Upper lobe of right lung (tissue), 1 donor: ENCODE data around the gene HAPLN2. TPM values are rescaled to one million over a fixed set of nuclear protein-coding genes. Genes with fewer than 3 reads are reported as not detected.
"Not testable (repeated sequence)": the region's sequence is repeated elsewhere in the genome, so short reads cannot be mapped to it uniquely, and the experiment has no call there.

Experiments
- ATAC-seq: fragments of 200-7000 bp; cut with Tn5 transposase; one replicate; pipeline ENCODE4 v1.9.1; 2020; ENCODE audit warnings: mild to moderate bottlenecking, moderate library complexity
- DNase-seq: peaks from one replicate; pipeline ENCODE4 v3.0.0-alpha.2; 2020
- H3K27ac ChIP-seq: fragments of 200-600 bp; one replicate; pipeline ENCODE4 v1.8.0; 2022
- H3K27me3 ChIP-seq: fragments of 200-600 bp; one replicate; pipeline ENCODE4 v1.8.0; 2022; ENCODE audit warnings: mild to moderate bottlenecking
- H3K36me3 ChIP-seq: fragments of 200-600 bp; one replicate; pipeline ENCODE4 v1.8.0; 2022
- H3K4me1 ChIP-seq: fragments of 200-600 bp; one replicate; pipeline ENCODE4 v1.8.0; 2022
- H3K4me3 ChIP-seq: fragments of 200-600 bp; one replicate; pipeline ENCODE4 v1.8.0; 2022; ENCODE audit warnings: mild to moderate bottlenecking
- H3K9me3 ChIP-seq: fragments of 200-600 bp; one replicate; pipeline ENCODE4 v1.8.0; 2022
- CTCF ChIP-seq: fragments of 200-600 bp; IDR thresholded peaks from one replicate; pipeline ENCODE4 v1.8.0; 2022; ENCODE audit warnings: antibody characterized with exemption
- intact Hi-C: fragments of 100-400 bp; cut with DNase I; formaldehyde crosslinking; loops from one replicate; pipeline ENCODE4 v1.11.0; 2022
- total RNA-seq: library from RNA; stranded (reverse); fragmentation: NEBNext Ultra II Directional; extraction: Animal tissue kit (Norgen Biotek cat#: 25700); gene quantifications from one replicate; pipeline ENCODE4 v1.2.1, GENCODE V29; 2021
- donor health status: DM: no; HTN: yes; CAD: no; lungs with severe emphysema.

HAPLN2 gene
- total RNA-seq, 1 donor from 2014 or later: 0.78 TPM

DNA sequence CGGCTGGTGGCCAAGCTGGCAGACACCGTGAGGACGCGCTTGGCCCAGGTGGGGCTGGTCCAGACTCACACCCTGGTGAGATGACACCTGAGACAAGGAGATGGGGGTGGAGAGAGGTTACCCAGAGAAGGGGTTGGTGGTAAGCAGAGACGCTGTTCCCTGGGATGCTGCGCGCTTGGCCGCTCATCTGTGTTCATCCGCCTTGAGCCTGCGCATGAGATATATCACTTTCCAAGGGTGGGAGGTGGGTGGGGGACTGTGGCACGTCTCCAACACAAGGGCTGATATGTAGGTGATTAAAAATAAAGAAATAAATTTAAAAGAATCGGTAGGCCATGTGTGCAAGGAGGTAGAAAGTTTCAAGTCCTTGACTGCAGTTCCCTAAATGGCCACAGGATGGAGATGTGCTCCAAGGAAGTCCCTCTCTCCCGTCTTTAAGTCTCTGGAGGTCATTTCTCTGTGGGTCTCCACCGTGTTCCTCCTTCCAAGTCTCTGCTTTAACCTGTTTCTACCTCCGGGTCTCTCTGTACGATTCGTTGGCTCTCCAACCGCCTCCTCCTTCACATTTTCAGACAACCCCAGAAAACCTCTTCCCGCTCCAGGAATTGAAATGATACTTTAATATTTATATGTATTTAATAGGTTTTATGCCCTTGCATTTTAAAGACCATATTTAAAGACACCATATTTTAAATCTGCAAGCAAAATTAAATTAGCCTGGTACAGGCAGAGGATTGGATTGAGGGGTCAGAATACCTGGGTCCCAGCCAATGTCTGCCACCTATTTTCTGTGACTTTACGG lies 35.2 kb upstream of the HAPLN2 start:
- peak; percentile 97 for TF ChIP-seq CTCF
- Histone ChIP-seq H3K4me3 (no peak overlapping the region), H3K36me3 (no peaks in the 10 kb centered on the region), H3K4me1 (no peaks in the 10 kb centered on the region), H3K27ac (no peak overlapping the region), H3K9me3 (no peaks in the 10 kb centered on the region), H3K27me3 (no peaks in the 10 kb centered on the region)
- peak; percentile 82 for ATAC-seq
- DNase-seq: no peak
- intact Hi-C loops: no loop called here

DNA sequence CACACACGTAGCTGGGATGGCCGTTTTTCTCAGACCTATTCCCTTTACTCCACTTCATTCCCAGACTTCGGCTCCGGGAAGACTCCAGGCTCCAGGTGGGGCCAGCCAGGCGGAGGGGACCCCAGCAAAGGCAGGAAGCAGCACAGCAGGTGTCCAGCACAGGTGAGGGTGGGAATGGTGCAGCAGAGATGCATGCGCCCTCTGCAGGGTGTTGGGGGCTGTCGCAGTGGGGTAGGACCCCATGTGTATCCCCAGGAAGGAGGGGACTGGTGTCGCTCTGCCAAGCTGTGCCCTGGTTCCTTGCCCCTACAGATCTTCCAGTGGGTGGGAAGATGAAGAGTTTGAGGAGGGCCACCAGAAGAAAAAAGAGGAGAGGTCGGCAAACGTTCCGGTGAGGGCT lies 34.4 kb upstream of the HAPLN2 start:
- TF ChIP-seq CTCF: no peak
- ATAC-seq (no peak), DNase-seq (no peak)
- Histone ChIP-seq H3K27me3 (no peaks in the 10 kb centered on the region), H3K36me3 (no peaks in the 10 kb centered on the region), H3K9me3 (no peaks in the 10 kb centered on the region), H3K4me3 (no peak overlapping the region), H3K4me1 (no peaks in the 10 kb centered on the region), H3K27ac (no peak overlapping the region)
- intact Hi-C loops: no loop called here

DNA sequence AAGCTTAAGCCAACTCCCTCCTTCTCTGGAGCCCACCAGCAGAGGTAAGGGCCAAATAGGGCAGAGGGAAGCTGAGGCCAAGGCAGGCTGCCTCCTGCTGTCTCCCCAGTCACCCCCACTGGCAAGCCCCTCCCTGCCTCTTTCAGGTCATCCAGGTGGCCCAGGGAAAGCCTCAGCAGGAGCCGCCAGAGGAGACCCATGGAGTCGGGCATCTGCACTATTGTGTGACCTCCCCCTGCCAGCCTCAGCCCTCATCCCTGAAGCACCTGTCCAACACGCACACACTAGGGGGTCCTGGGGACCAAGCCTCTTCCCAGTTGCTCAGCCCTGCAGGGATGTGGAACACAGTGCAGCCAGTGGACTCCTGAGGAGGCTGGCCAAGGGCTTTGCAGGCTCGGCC lies 32.9 kb upstream of the HAPLN2 start:
- no peak for DNase-seq
- intact Hi-C loops: no loop called here
- peaks cover 4% of the 10 kb centered on the region for H3K4me1 ChIP-seq
- H3K36me3 ChIP-seq: no peaks in the 10 kb centered on the region
- H3K9me3 ChIP-seq: no peaks in the 10 kb centered on the region
- TF ChIP-seq CTCF: no peak
- H3K27me3 ChIP-seq: no peaks in the 10 kb centered on the region
- no peak overlapping the region for H3K4me3 ChIP-seq
- no peak overlapping the region for H3K27ac ChIP-seq
- no peak for ATAC-seq

DNA sequence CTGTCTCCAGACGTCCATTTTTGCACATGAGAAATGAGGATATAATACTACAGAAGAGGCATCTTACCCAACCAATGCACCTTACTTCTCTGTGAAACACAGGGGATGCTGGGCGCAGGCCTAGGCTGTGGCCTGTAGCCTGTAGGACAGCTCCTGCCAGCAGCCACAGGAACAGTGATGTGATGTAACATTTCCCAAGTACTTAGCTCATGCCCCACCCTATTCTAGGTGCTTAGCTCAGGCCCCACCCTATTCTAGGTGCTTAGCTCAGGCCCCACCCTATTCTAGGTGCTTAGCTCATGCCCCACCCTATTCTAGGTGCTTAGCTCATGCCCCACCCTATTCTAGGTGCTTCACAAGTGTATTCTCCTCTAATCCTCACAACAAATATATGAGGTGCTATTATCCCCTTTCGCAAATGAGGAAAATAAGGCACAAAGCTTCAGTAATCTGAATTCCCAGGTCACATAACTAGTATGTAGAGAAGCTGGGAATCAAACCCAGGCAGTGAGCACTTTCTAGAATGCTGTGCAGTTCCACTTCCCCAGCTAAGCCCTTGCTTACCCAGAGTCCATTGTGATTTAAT lies 32.2 kb upstream of the HAPLN2 start:
- no peak for TF ChIP-seq CTCF
- intact Hi-C loops: no loop called here
- no peaks in the 10 kb centered on the region for H3K27me3 ChIP-seq
- no peak overlapping the region for H3K27ac ChIP-seq
- no peak overlapping the region for H3K4me3 ChIP-seq
- ATAC-seq (peak; percentile 58), DNase-seq (no peak)
- H3K9me3 ChIP-seq: no peaks in the 10 kb centered on the region
- no peaks in the 10 kb centered on the region for H3K36me3 ChIP-seq
- H3K4me1 ChIP-seq: peaks cover 4% of the 10 kb centered on the region

GRCh38 chr1:156587927-156588326 lies 31.3 kb upstream of the HAPLN2 start:
- H3K27me3 ChIP-seq, ATAC-seq, intact Hi-C loops, H3K36me3 ChIP-seq, H3K27ac ChIP-seq, DNase-seq, H3K4me3 ChIP-seq, H3K9me3 ChIP-seq: not testable (repeated sequence)
- H3K4me1 ChIP-seq: peaks cover 12% of the 10 kb centered on the region

DNA sequence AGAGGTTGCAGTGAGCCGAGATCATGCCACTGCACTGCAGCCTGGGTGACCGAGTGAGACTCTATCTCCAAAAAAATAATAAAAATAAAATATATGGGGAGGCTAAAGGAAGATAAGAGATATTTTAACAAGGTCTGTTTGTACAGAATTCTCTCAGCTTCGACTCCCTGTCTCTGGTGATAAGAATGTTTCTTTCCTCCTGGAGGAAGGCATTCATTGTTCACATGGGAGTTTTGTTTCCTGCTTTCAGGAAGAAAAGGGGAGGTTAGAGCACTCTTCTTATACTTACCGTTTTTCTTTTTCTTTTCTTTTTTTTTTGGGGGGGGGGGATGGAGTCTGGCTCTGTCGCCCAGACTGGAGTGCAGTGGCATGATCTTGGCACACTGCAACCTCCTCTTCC lies 29.7 kb upstream of the HAPLN2 start:
- ATAC-seq (no peak), DNase-seq (no peak)
- peaks cover 12% of the 10 kb centered on the region for H3K4me1 ChIP-seq
- H3K27me3 ChIP-seq: no peaks in the 10 kb centered on the region
- H3K36me3 ChIP-seq: peaks cover 14% of the 10 kb centered on the region
- TF ChIP-seq CTCF: no peak
- intact Hi-C loops: no loop called here
- H3K4me3 ChIP-seq: no peak overlapping the region
- H3K27ac ChIP-seq: no peak overlapping the region
- no peaks in the 10 kb centered on the region for H3K9me3 ChIP-seq
